Dermis blood vessel endothelial cell (primary cell): Measurements from ENCODE around the gene OR1S1. TPM values are rescaled to one million over a fixed set of nuclear protein-coding genes. Genes with fewer than 3 reads are reported as not detected.

Experiments used
- total RNA-seq: library from RNA; depleted of rRNA; stranded (reverse); fragments of >200 nt; gene quantifications from 2 replicates; pipeline ENCODE4 v1.2.3, GENCODE V29; 2014

The OR1S1 gene
- total RNA-seq, 1 donor from 2014 or later = not detected

Other genes with a start within 250 kb of the OR1S1 start
- gene OR9Q1, start 188.8 kb upstream of the OR1S1 start, total RNA-seq = not detected in 2 replicates
- not detected in 2 replicates for gene OR6Q1, start 181.8 kb upstream of the OR1S1 start, total RNA-seq
- gene OR9I1, start 87.2 kb upstream of the OR1S1 start, total RNA-seq = not detected in 2 replicates
- not detected in 2 replicates for gene OR9Q2, start 23.6 kb upstream of the OR1S1 start, total RNA-seq
- not detected in 2 replicates for gene OR1S2, start 8.6 kb upstream of the OR1S1 start, total RNA-seq
- not detected in 2 replicates for gene OR10Q1, start 16.2 kb downstream of the OR1S1 start, total RNA-seq
- not detected in 2 replicates for gene OR10W1, start 55.5 kb downstream of the OR1S1 start, total RNA-seq
- gene OR5B17, start 146.3 kb downstream of the OR1S1 start, total RNA-seq = not detected in 2 replicates
- not detected in 2 replicates for gene OR5B3, start 194.2 kb downstream of the OR1S1 start, total RNA-seq
- gene OR5B2, start 215.4 kb downstream of the OR1S1 start, total RNA-seq = not detected in 2 replicates
- not detected in 2 replicates for gene OR5B12, start 229.5 kb downstream of the OR1S1 start, total RNA-seq